OCI-LY7 (cell line): ENCODE measurements around the gene EIF4ENIF1. TPM values are rescaled to one million over a fixed set of nuclear protein-coding genes. Genes with fewer than 3 reads are reported as not detected.
A peak's percentile ranks its signal among the peaks of the same experiment; 100 is the strongest.

Experiments used
- BruUV-seq: library from RNA; stranded (reverse); fragments of 400-500 nt; replicated peaks from 2 replicates; lab custom pipeline; 2021; lab: Mats Ljungman, UMichigan
- CTCF ChIA-PET: fragments of 300-600 bp; sonication (Branson Sonifier 250); formaldehyde crosslinking; loops from one replicate; lab custom pipeline; 2022; ENCODE audit warnings: antibody characterized with exemption; ENCODE audit not compliant: unreplicated experiment; lab: Charles Lee
- POLR2A ChIA-PET: fragments of 300-600 bp; sonication (Branson Sonifier 250); formaldehyde crosslinking; loops from one replicate; lab custom pipeline; 2022; ENCODE audit warnings: antibody characterized with exemption; lab: Charles Lee
- DNase-seq: peaks from one replicate; pipeline ENCODE4 v3.0.0-alpha.2; 2015; ENCODE audit warnings: low spot score
- H2AFZ ChIP-seq: fragments of 200-600 bp; sonication (generic), shearing (Covaris generic); 2 replicates; pipeline ENCODE4 v1.6.1; 2014; ENCODE audit warnings: mild to moderate bottlenecking, antibody characterized with exemption, low read length, moderate library complexity
- H3K27ac ChIP-seq: fragments of 200-600 bp; sonication (generic); 2 replicates; pipeline ENCODE4 v1.5.1; 2014; ENCODE audit warnings: mixed run types, low read depth, mild to moderate bottlenecking, moderate library complexity, low read length, inconsistent platforms; ENCODE audit not compliant: poor library complexity, severe bottlenecking
- H3K36me3 ChIP-seq: fragments of 200-600 bp; sonication (generic); 2 replicates; pipeline ENCODE4 v1.6.1; 2014; ENCODE audit warnings: mild to moderate bottlenecking, antibody characterized with exemption, low read length, moderate library complexity, mixed read lengths; ENCODE audit not compliant: insufficient read depth
- H3K4me1 ChIP-seq: fragments of 200-600 bp; sonication (generic); 2 replicates; pipeline ENCODE4 v1.5.1; 2014; ENCODE audit warnings: mild to moderate bottlenecking, low read length; ENCODE audit not compliant: insufficient read depth, poor library complexity, severe bottlenecking
- H3K4me2 ChIP-seq: fragments of 200-600 bp; sonication (generic); 2 replicates; pipeline ENCODE4 v1.6.1; 2014; ENCODE audit warnings: mild to moderate bottlenecking, low read length
- H3K4me3 ChIP-seq: fragments of 200-600 bp; sonication (generic); 2 replicates; pipeline ENCODE4 v1.5.1; 2014; ENCODE audit warnings: mild to moderate bottlenecking, low read depth, low read length; ENCODE audit not compliant: poor library complexity, severe bottlenecking
- H3K79me2 ChIP-seq: fragments of 200-600 bp; sonication (generic); 2 replicates; pipeline ENCODE4 v1.6.1; 2016; ENCODE audit warnings: low read depth, mild to moderate bottlenecking, low read length, moderate library complexity, mixed read lengths; ENCODE audit not compliant: insufficient read depth
- H3K9me2 ChIP-seq: fragments of 200-600 bp; sonication (generic); 2 replicates; pipeline ENCODE4 v1.6.1; 2016; ENCODE audit warnings: mild to moderate bottlenecking, low read length, mixed read lengths; ENCODE audit not compliant: insufficient read depth
- H3K9me3 ChIP-seq: fragments of 200-600 bp; sonication (generic); 2 replicates; pipeline ENCODE4 v1.6.1; 2014; ENCODE audit warnings: mild to moderate bottlenecking, mixed run types, low read length, mixed read lengths
- H4K20me1 ChIP-seq: fragments of 200-600 bp; sonication (generic); 2 replicates; pipeline ENCODE4 v1.6.1; 2014; ENCODE audit warnings: mild to moderate bottlenecking, antibody characterized with exemption, low read length, moderate library complexity, mixed read lengths; ENCODE audit not compliant: insufficient read depth
- CTCF ChIP-seq: fragments of 200-600 bp; sonication (generic); conservative IDR thresholded peaks from 2 replicates; pipeline ENCODE4 v1.5.1; 2014; ENCODE audit warnings: mild to moderate bottlenecking, antibody characterized with exemption, low read length, moderate library complexity, mixed read lengths
- EZH2phosphoT487 ChIP-seq: fragments of 200-600 bp; sonication (generic); IDR thresholded peaks from 2 replicates; pipeline ENCODE4 v1.6.1; 2018; ENCODE audit warnings: low read depth, borderline replicate concordance, mild to moderate bottlenecking, mixed run types, antibody characterized with exemption, low read length, moderate library complexity, mixed read lengths
- intact Hi-C: fragments of 100-400 bp; cut with micrococcal nuclease; formaldehyde crosslinking; loops from one replicate; pipeline ENCODE4 v1.10.0; 2022; ENCODE audit not compliant: unreplicated experiment
- total RNA-seq, 2 experiments: library from RNA; depleted of rRNA in 1 of 2; stranded (reverse); fragments of >200 nt in 1 of 2; shearing (Covaris generic) in 1 of 2; gene quantifications; 2 replicates each; pipeline ENCODE4 v1.2.3, GENCODE V29; 2014 to 2022

Gene EIF4ENIF1
- total RNA-seq, 2 experiments from 2014 or later: 18.1 to 40.3 TPM

- Histone ChIP-seq H3K27ac (no peak overlapping the region), H3K4me1 (peaks cover 4% of the 10 kb centered on the region), H2AFZ (no peak overlapping the region), H3K9me2 (no peaks in the 10 kb centered on the region), H3K36me3 (peaks cover 40% of the 10 kb centered on the region), H3K9me3 (no peaks in the 10 kb centered on the region), H3K4me3 (no peak overlapping the region), H4K20me1 (no peaks in the 10 kb centered on the region), H3K4me2 (no peak overlapping the region), H3K79me2 (no peaks in the 10 kb centered on the region)
- ChIA-PET POLR2A (interaction anchor here (1.0 kb wide), 1 partner anchor 10 kb away, joined by 4 read pairs; no protein-coding TSS in a partner anchor), CTCF (no interaction called here)
- peak; percentile 12 for DNase-seq
- intact Hi-C loops: no loop called here
- no TSS peak for BruUV-seq
- no peak for TF ChIP-seq CTCF
- TF ChIP-seq EZH2phosphoT487: no peak
Observed at GRCh38 chr22:31537019-31537535, 47.4 kb upstream of the EIF4ENIF1 start.

DNA sequence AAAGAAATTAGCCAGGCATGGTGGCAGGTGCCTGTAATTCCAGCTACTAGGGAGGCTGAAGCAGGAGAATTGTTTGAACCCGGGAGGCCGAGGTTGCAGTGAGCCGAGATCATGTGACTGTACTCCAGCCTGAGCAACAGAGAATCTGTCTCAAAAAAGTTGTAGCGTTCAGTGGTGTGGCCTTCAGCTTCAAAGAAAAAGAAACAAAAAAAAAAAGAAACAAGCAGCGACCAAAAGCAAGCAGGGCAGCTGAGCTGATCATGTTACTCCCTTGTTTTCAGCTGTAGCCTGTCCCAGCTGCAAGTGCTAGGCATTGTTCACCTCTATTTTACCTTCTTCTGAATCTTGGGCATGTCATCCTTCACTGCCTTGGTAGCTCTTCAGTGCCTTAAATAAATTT is 43.7 kb upstream of the EIF4ENIF1 start:
- TF ChIP-seq CTCF: no peak
- TF ChIP-seq EZH2phosphoT487: no peak
- intact Hi-C loops: no loop called here
- Histone ChIP-seq H3K4me1 (peaks cover 4% of the 10 kb centered on the region), H3K27ac (no peak overlapping the region), H3K4me2 (no peak overlapping the region), H3K9me2 (no peaks in the 10 kb centered on the region), H2AFZ (no peak overlapping the region), H3K79me2 (no peaks in the 10 kb centered on the region), H3K36me3 (peaks cover 39% of the 10 kb centered on the region), H3K9me3 (no peaks in the 10 kb centered on the region), H4K20me1 (no peaks in the 10 kb centered on the region), H3K4me3 (no peak overlapping the region)
- ChIA-PET CTCF (interaction anchor here (0.6 kb wide), 1 partner anchor 9 kb away, joined by 3 read pairs; no protein-coding TSS in a partner anchor), POLR2A (interaction anchor here (0.7 to 0.8 kb wide), 2 partner anchors 14 to 1040 kb away, joined by 3 to 4 read pairs; no protein-coding TSS in a partner anchor)
- no peak for DNase-seq
- no TSS peak for BruUV-seq

DNA sequence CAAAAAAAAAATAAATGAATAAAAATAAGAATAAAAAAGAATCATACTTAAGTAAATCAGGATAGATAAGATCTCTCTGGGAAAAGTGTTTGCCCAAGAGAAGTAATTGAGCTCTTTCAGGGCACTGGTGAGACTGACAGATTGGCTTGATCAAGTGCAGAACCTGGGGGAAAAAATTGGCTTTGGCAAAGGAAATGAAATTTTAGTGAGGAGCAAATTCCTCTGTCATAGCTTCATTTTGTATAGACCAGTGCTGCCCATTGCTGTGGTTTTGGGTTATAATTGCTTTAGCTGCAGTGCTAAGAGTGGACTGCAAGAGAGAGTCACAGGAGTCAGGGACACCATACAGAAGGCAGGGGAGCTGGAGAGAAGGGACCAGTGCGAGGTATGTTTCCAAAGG is 42.4 kb upstream of the EIF4ENIF1 start:
- intact Hi-C loops: no loop called here

More for the DNA sequence above, 42.4 kb upstream of the EIF4ENIF1 start:
- Histone ChIP-seq H3K4me1 (peaks cover 3% of the 10 kb centered on the region), H3K36me3 (peaks cover 41% of the 10 kb centered on the region), H3K79me2 (no peaks in the 10 kb centered on the region), H4K20me1 (no peaks in the 10 kb centered on the region), H3K9me2 (no peaks in the 10 kb centered on the region), H3K4me2 (no peak overlapping the region), H2AFZ (no peak overlapping the region), H3K4me3 (no peak overlapping the region), H3K27ac (no peak overlapping the region), H3K9me3 (no peaks in the 10 kb centered on the region)
- TF ChIP-seq CTCF (no peak), EZH2phosphoT487 (no peak)
- CTCF ChIA-PET: no interaction called here
- POLR2A ChIA-PET: interaction anchor here (0.6 kb wide), 1 partner anchor 313 kb away, joined by 4 read pairs; no protein-coding TSS in a partner anchor
- no peak for DNase-seq
- no TSS peak for BruUV-seq
